Smooth muscle cell (in vitro differentiated cells): ENCODE measurements around the gene CEND1. TPM values are rescaled to one million over a fixed set of nuclear protein-coding genes. Genes with fewer than 3 reads are reported as not detected.

ENCODE experiments used
- DNase-seq: peaks from one replicate; lab custom pipeline; 2025; ENCODE audit not compliant: unreplicated experiment; lab: John Stamatoyannopoulos, UW
- H2AFZ ChIP-seq: fragments of 200-600 bp; sonication (generic); 2 replicates; pipeline ENCODE4 v1.6.0; 2016; ENCODE audit warnings: antibody characterized with exemption, low read depth, mild to moderate bottlenecking
- H3F3A ChIP-seq: fragments of 200-600 bp; sonication (generic); 2 replicates; pipeline ENCODE4 v1.6.0; 2017; ENCODE audit warnings: antibody characterized with exemption, low read depth
- H3K27ac ChIP-seq: fragments of 200-600 bp; sonication (generic); 2 replicates; pipeline ENCODE4 v1.5.1; 2016; ENCODE audit warnings: low read depth, mild to moderate bottlenecking
- H3K27me3 ChIP-seq: fragments of 200-600 bp; sonication (generic); 2 replicates; pipeline ENCODE4 v1.6.1; 2016; ENCODE audit warnings: low read depth, mild to moderate bottlenecking
- H3K36me3 ChIP-seq: fragments of 200-600 bp; sonication (generic); 2 replicates; pipeline ENCODE4 v1.5.1; 2016; ENCODE audit warnings: low read depth
- H3K4me1 ChIP-seq: fragments of 200-600 bp; sonication (generic); 2 replicates; pipeline ENCODE4 v1.5.1; 2016; ENCODE audit warnings: low read depth
- H3K4me2 ChIP-seq: fragments of 200-600 bp; sonication (generic); 2 replicates; pipeline ENCODE4 v1.6.0; 2016; ENCODE audit warnings: mild to moderate bottlenecking
- H3K4me3 ChIP-seq: fragments of 200-600 bp; sonication (generic); 2 replicates; pipeline ENCODE4 v1.5.1; 2016; ENCODE audit warnings: mild to moderate bottlenecking
- H3K79me2 ChIP-seq: fragments of 200-600 bp; sonication (generic); 2 replicates; pipeline ENCODE4 v1.6.0; 2016; ENCODE audit warnings: low read depth, mild to moderate bottlenecking
- H3K9ac ChIP-seq: fragments of 200-600 bp; sonication (generic); 2 replicates; pipeline ENCODE4 v1.6.0; 2016; ENCODE audit warnings: low read depth
- H3K9me3 ChIP-seq: fragments of 200-600 bp; sonication (generic); replicated peaks from 2 replicates; pipeline ENCODE4 v1.5.1; 2016; ENCODE audit warnings: low read depth
- H4K20me1 ChIP-seq: fragments of 200-600 bp; sonication (generic); 2 replicates; pipeline ENCODE4 v1.6.0; 2016; ENCODE audit warnings: low read depth
- CTCF ChIP-seq: fragments of 200-600 bp; sonication (generic); IDR thresholded peaks from 2 replicates; pipeline ENCODE4 v1.5.1; 2017; ENCODE audit warnings: borderline replicate concordance, mild to moderate bottlenecking, antibody characterized with exemption; ENCODE audit not compliant: insufficient read depth, poor library complexity, severe bottlenecking
- WGBS: methylation state at CpG from one replicate; pipeline ENCODE4 v1.1.7; 2016; ENCODE audit warnings: low lambda C conversion rate; 5-methylcytosine and 5-hydroxymethylcytosine counted together
- polyA plus RNA-seq: library from polyadenylated mRNA; unstranded; fragments of >200 nt; fragmentation: Nextera tagmentation; extraction: Ambion mirVana; gene quantifications from 2 replicates; pipeline ENCODE4 v1.2.1, GENCODE V29; 2016
- total RNA-seq: library from RNA; depleted of rRNA; stranded (reverse); fragments of >200 nt; gene quantifications from 2 replicates; pipeline ENCODE4 v1.2.3, GENCODE V29; 2014

CEND1 gene
- total and polyA plus RNA-seq, 2 experiments from 2014 or later, result 0.13 TPM; not detected in 1

GRCh38 chr11:793556-793955 is 3.7 kb upstream of the CEND1 start:
- peaks cover 9% of the 10 kb centered on the region for H3F3A ChIP-seq
- no peaks in the 10 kb centered on the region for H3K79me2 ChIP-seq
- H3K9ac ChIP-seq, result no peak overlapping the region
- no peak overlapping the region for H2AFZ ChIP-seq
- no peaks in the 10 kb centered on the region for H3K36me3 ChIP-seq
- no peak overlapping the region for H3K4me3 ChIP-seq
- H3K27me3 ChIP-seq, result no peaks in the 10 kb centered on the region
- H3K4me2 ChIP-seq, result no peak overlapping the region
- H3K27ac ChIP-seq, result no peak overlapping the region
- H3K9me3 ChIP-seq, result no peaks in the 10 kb centered on the region
- no peak for TF ChIP-seq CTCF
- peaks cover 16% of the 10 kb centered on the region for H3K4me1 ChIP-seq
- WGBS, result 96% methylated on average over 7 of the region's 7 CpGs
- peaks cover 21% of the 10 kb centered on the region for H4K20me1 ChIP-seq
- DNase-seq, result no peak

- TF ChIP-seq CTCF, result no peak
- Histone ChIP-seq H3K27ac (no peak overlapping the region), H3K4me3 (no peak overlapping the region), H3K36me3 (no peaks in the 10 kb centered on the region), H3K4me2 (no peak overlapping the region), H3K27me3 (no peaks in the 10 kb centered on the region), H3K9ac (no peak overlapping the region), H4K20me1 (peaks cover 21% of the 10 kb centered on the region), H3K79me2 (no peaks in the 10 kb centered on the region), H2AFZ (no peak overlapping the region), H3K9me3 (no peaks in the 10 kb centered on the region), H3K4me1 (peaks cover 16% of the 10 kb centered on the region), H3F3A (peaks cover 9% of the 10 kb centered on the region)
- DNase-seq, result no peak
- 97% methylated on average over 13 of the region's 13 CpGs for WGBS
These were observed 3.0 kb upstream of the CEND1 start for GRCh38 chr11:792873-793272.

- H3K27ac ChIP-seq, result no peak overlapping the region
- TF ChIP-seq CTCF, result no peak
- no peaks in the 10 kb centered on the region for H3K9me3 ChIP-seq
- WGBS, result 97% methylated on average over 9 of the region's 15 CpGs
- peaks cover 9% of the 10 kb centered on the region for H3F3A ChIP-seq
- H3K4me2 ChIP-seq, result no peak overlapping the region
- H3K4me3 ChIP-seq, result no peak overlapping the region
- no peak for DNase-seq
- no peaks in the 10 kb centered on the region for H3K36me3 ChIP-seq
- H3K79me2 ChIP-seq, result no peaks in the 10 kb centered on the region
- H2AFZ ChIP-seq, result no peak overlapping the region
- H4K20me1 ChIP-seq, result peaks cover 21% of the 10 kb centered on the region
- no peaks in the 10 kb centered on the region for H3K27me3 ChIP-seq
- H3K4me1 ChIP-seq, result peaks cover 16% of the 10 kb centered on the region
- no peak overlapping the region for H3K9ac ChIP-seq
These were observed 2.6 kb upstream of the CEND1 start for GRCh38 chr11:792535-792821.

- no peak overlapping the region for H3K9ac ChIP-seq
- peaks cover 19% of the 10 kb centered on the region for H4K20me1 ChIP-seq
- H3K4me2 ChIP-seq, result no peak overlapping the region
- 96% methylated on average over 47 of the region's 49 CpGs for WGBS
- H3K27me3 ChIP-seq, result no peaks in the 10 kb centered on the region
- H3K4me1 ChIP-seq, result peaks cover 14% of the 10 kb centered on the region
- DNase-seq, result no peak
- H2AFZ ChIP-seq, result no peak overlapping the region
- no peak overlapping the region for H3K4me3 ChIP-seq
- H3K9me3 ChIP-seq, result no peaks in the 10 kb centered on the region
- H3F3A ChIP-seq, result peaks cover 7% of the 10 kb centered on the region
- no peak overlapping the region for H3K27ac ChIP-seq
- H3K36me3 ChIP-seq, result no peaks in the 10 kb centered on the region
- no peaks in the 10 kb centered on the region for H3K79me2 ChIP-seq
- TF ChIP-seq CTCF, result no peak
These were observed 2.0 kb upstream of the CEND1 start for GRCh38 chr11:791658-792534.
